ENCODE measurements around the gene DOK1.

The DOK1 gene

DNA sequence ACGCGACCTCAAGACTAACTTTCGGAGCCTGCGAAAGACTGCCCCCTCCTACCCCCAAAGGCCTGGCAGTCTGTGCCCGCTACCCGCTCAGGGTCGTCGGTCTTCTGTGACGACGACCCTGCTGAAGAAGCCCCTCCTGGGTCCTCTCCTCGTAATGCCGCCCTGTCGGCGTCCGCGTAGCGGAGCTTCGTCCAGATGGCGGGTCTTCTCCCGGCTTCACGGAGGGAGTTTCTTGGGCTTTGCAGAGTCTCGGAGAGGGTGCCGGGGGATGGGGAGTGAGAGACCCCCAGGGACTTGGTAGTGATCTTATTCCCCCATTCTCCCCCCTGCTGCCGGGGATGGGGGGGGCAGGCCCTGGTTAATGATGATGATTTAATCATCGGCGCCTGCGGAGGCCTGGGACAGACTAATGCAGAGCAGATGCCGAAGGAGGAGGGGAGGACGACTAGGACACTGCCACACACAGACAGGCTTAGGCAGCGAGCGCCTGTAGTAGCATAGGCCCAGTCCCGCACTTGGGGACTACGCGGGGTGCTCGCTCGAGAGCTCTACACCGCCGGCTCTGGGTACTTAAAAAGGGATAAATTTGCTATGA, 46.5 kb upstream of the DOK1 start:
- H4K20me1 ChIP-seq (ENCODE audit: control insufficient read depth, insufficient read depth, low read depth, low read length), result no peaks in the 10 kb centered on the region
- H3K9me3 ChIP-seq (ENCODE audit: control insufficient read depth, insufficient read depth, low read length), result no peaks in the 10 kb centered on the region
- peaks cover 14% of the 10 kb centered on the region for H3K36me3 ChIP-seq (ENCODE audit: control insufficient read depth, low read length)
- 0 out of 2 replicates have a peak, but pooled peaks cover 3% of the 10 kb centered on the region for H3F3A ChIP-seq (ENCODE audit: control insufficient read depth, insufficient read depth)
- H3K9me2 ChIP-seq (replicated peaks; ENCODE audit: control insufficient read depth, low read length), result no peaks in the 10 kb centered on the region
- TF ChIP-seq, protein P1, sequence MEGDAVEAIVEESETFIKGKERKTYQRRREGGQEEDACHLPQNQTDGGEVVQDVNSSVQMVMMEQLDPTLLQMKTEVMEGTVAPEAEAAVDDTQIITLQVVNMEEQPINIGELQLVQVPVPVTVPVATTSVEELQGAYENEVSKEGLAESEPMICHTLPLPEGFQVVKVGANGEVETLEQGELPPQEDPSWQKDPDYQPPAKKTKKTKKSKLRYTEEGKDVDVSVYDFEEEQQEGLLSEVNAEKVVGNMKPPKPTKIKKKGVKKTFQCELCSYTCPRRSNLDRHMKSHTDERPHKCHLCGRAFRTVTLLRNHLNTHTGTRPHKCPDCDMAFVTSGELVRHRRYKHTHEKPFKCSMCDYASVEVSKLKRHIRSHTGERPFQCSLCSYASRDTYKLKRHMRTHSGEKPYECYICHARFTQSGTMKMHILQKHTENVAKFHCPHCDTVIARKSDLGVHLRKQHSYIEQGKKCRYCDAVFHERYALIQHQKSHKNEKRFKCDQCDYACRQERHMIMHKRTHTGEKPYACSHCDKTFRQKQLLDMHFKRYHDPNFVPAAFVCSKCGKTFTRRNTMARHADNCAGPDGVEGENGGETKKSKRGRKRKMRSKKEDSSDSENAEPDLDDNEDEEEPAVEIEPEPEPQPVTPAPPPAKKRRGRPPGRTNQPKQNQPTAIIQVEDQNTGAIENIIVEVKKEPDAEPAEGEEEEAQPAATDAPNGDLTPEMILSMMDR (IDR thresholded peaks at IDR 0.05; ENCODE audit: low read depth, low read length, poor library complexity, severe bottlenecking), result no peak
- TF ChIP-seq EZH2phosphoT487 (IDR thresholded peaks at IDR 0.05; ENCODE audit: borderline replicate concordance, low read length), result no peak
- H3K27me3 ChIP-seq (ENCODE audit: control insufficient read depth, low read length), result peaks cover 19% of the 10 kb centered on the region
- peak overlapping the region; percentile 71 for H3K4me2 ChIP-seq (ENCODE audit: low read length)
- H3K4me1 ChIP-seq (ENCODE audit: control insufficient read depth, low read length), result peaks cover 34% of the 10 kb centered on the region
- H3K4me3 ChIP-seq (ENCODE audit: low read length), result peak overlapping the region; percentile 97
- peak overlapping the region; percentile 86 for H3K27ac ChIP-seq (ENCODE audit: low read depth, low read length)
- H3K79me2 ChIP-seq (ENCODE audit: control insufficient read depth, low read length), result peaks cover 13% of the 10 kb centered on the region

DNA sequence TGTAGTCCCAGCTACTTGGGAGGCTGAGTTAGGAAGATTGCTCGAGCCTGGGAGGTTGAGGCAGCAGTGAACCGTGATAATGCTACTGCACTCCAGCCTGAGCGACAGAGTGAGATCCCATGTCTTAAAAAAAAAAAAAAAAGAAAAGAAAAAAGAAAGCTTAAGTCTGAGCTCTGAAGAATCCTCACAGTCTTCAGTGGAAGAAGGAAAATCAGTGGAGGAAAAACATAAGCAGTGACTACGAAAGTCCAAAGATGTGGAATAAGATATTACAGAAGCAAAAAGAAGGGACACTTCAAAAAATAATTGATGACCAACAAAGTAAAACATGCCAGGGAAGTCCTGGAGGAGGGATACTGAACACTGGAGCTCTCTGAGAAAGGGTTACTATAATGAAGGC, 44.2 kb upstream of the DOK1 start:
- Histone ChIP-seq H3F3A (ENCODE audit: control insufficient read depth, insufficient read depth) (0 out of 2 replicates have a peak, but pooled peaks cover 3% of the 10 kb centered on the region), H3K9me3 (ENCODE audit: control insufficient read depth, insufficient read depth, low read length) (no peaks in the 10 kb centered on the region), H3K9me2 (replicated peaks; ENCODE audit: control insufficient read depth, low read length) (no peaks in the 10 kb centered on the region), H3K27ac (ENCODE audit: low read depth, low read length) (no peak overlapping the region), H3K4me1 (ENCODE audit: control insufficient read depth, low read length) (peaks cover 39% of the 10 kb centered on the region), H3K36me3 (ENCODE audit: control insufficient read depth, low read length) (peaks cover 11% of the 10 kb centered on the region), H3K4me3 (ENCODE audit: low read length) (no peak overlapping the region), H3K27me3 (ENCODE audit: control insufficient read depth, low read length) (peaks cover 36% of the 10 kb centered on the region), H3K4me2 (ENCODE audit: low read length) (no peak overlapping the region), H4K20me1 (ENCODE audit: control insufficient read depth, insufficient read depth, low read depth, low read length) (no peaks in the 10 kb centered on the region), H3K79me2 (ENCODE audit: control insufficient read depth, low read length) (peaks cover 13% of the 10 kb centered on the region)
- TF ChIP-seq EZH2phosphoT487 (IDR thresholded peaks at IDR 0.05; ENCODE audit: borderline replicate concordance, low read length), result no peak
- TF ChIP-seq, protein P1 (IDR thresholded peaks at IDR 0.05; ENCODE audit: low read depth, low read length, poor library complexity, severe bottlenecking), result no peak

DNA sequence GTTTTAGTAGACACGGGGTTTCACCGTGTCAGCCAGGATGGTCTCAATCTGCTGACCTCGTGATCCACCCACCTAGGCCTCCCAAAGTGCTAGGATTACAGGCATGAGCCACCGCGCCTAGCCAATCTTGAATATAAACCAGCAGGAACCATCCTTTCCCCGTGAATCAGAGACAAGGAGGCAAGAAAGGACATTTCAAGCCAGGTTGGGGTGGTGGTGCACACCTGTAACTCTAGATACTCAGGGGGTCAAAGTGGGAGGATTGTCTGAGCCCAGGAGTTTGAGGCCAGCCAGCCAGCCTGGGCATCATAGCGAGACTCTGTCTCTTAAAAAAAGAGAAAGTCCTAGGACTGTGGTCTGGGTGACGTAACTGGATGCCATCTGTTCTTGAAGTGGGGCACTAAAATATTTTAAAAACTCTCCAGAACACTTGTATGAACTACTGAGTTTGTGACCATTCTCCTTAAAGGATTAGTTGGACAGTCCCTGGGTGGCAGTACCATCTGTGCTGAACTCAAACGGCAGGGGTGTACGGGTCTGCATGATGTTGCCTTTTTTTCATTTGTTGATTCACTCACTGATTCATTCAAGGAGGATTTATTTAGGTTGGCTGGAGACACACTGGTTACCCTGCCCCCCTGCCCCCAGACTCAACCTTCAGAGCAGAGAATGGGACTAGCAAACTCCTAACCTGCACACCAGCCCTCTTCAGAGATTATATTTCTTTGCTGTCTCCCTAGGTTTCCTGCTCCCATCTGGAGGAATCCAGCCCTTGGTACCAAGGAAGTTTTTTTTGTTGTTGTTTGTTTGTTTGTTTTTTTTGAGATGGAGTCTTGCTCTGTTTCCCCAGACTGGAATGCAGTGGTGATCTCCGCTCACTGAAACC, 43.2 kb upstream of the DOK1 start:
- H3K9me3 ChIP-seq (ENCODE audit: control insufficient read depth, insufficient read depth, low read length), result no peaks in the 10 kb centered on the region

More for the DNA sequence above, 43.2 kb upstream of the DOK1 start:
- Histone ChIP-seq H3K4me2 (ENCODE audit: low read length) (no peak overlapping the region), H3F3A (ENCODE audit: control insufficient read depth, insufficient read depth) (0 out of 2 replicates have a peak, but pooled peaks cover 3% of the 10 kb centered on the region), H3K27me3 (ENCODE audit: control insufficient read depth, low read length) (peaks cover 42% of the 10 kb centered on the region), H3K4me1 (ENCODE audit: control insufficient read depth, low read length) (peaks cover 30% of the 10 kb centered on the region), H4K20me1 (ENCODE audit: control insufficient read depth, insufficient read depth, low read depth, low read length) (no peaks in the 10 kb centered on the region), H3K4me3 (ENCODE audit: low read length) (no peak overlapping the region), H3K36me3 (ENCODE audit: control insufficient read depth, low read length) (peaks cover 3% of the 10 kb centered on the region), H3K9me2 (replicated peaks; ENCODE audit: control insufficient read depth, low read length) (no peaks in the 10 kb centered on the region), H3K79me2 (ENCODE audit: control insufficient read depth, low read length) (peaks cover 7% of the 10 kb centered on the region), H3K27ac (ENCODE audit: low read depth, low read length) (no peak overlapping the region)
- no peak for TF ChIP-seq EZH2phosphoT487 (IDR thresholded peaks at IDR 0.05; ENCODE audit: borderline replicate concordance, low read length)
- TF ChIP-seq, protein P1 (IDR thresholded peaks at IDR 0.05; ENCODE audit: low read depth, low read length, poor library complexity, severe bottlenecking), result no peak
